GM19324 (cell line): ENCODE measurements around the gene RAD51B.

Experiments used
- ATAC-seq: cut with Tn5 transposase; IDR thresholded peaks from one replicate; pipeline ENCODE4 v1.9.1; 2021; ENCODE audit warnings: mild to moderate bottlenecking, moderate library complexity; ENCODE audit not compliant: unreplicated experiment, low FRiP score

Gene RAD51B

GRCh38 chr14:68461086-68461485, 641.5 kb downstream of the RAD51B start:
- no peak for ATAC-seq

- ATAC-seq, result no peak
Observed at GRCh38 chr14:68462683-68463082, 643.1 kb downstream of the RAD51B start.

GRCh38 chr14:68463299-68463698, 643.7 kb downstream of the RAD51B start:
- ATAC-seq, result no peak

GRCh38 chr14:68463705-68464374, 644.3 kb downstream of the RAD51B start:
- no peak for ATAC-seq

- ATAC-seq, result no peak
Observed at GRCh38 chr14:68464711-68465110, 645.1 kb downstream of the RAD51B start.

GRCh38 chr14:68466491-68466977, 647.0 kb downstream of the RAD51B start:
- no peak for ATAC-seq

GRCh38 chr14:68467425-68467824, 647.8 kb downstream of the RAD51B start:
- no peak for ATAC-seq

- no peak for ATAC-seq
Observed at GRCh38 chr14:68468437-68469207, 649.0 kb downstream of the RAD51B start.

- ATAC-seq, result no peak
Observed at GRCh38 chr14:68469208-68469713, 649.7 kb downstream of the RAD51B start.

GRCh38 chr14:68470361-68470760, 650.8 kb downstream of the RAD51B start:
- no peak for ATAC-seq

- no peak for ATAC-seq
Observed at GRCh38 chr14:68471029-68471963, 651.7 kb downstream of the RAD51B start.

GRCh38 chr14:68471964-68472508, 652.5 kb downstream of the RAD51B start:
- no peak for ATAC-seq

- no peak for ATAC-seq
Observed at GRCh38 chr14:68473069-68473468, 653.5 kb downstream of the RAD51B start.

GRCh38 chr14:68473794-68474193, 654.2 kb downstream of the RAD51B start:
- no peak for ATAC-seq

GRCh38 chr14:68474741-68475140, 655.2 kb downstream of the RAD51B start:
- ATAC-seq, result no peak

GRCh38 chr14:68475802-68476201, 656.2 kb downstream of the RAD51B start:
- ATAC-seq, result no peak

- ATAC-seq, result peak; percentile 48
Observed at GRCh38 chr14:68476212-68477109, 656.9 kb downstream of the RAD51B start.

- no peak for ATAC-seq
Observed at GRCh38 chr14:68477110-68477455, 657.5 kb downstream of the RAD51B start.

GRCh38 chr14:68477461-68478085, 658.0 kb downstream of the RAD51B start:
- no peak for ATAC-seq
